OCI-LY3 (cell line): ENCODE measurements around the gene WNT9B.

Experiments used
- H2AFZ ChIP-seq: fragments of 200-600, 300-600 bp; shearing (Covaris generic); 2 replicates; pipeline ENCODE4 v1.6.0; 2014; ENCODE audit warnings: antibody characterized with exemption, low read depth, low read length
- H3K27ac ChIP-seq: fragments of 200-600, 300-600 bp; sonication (generic); 2 replicates; pipeline ENCODE4 v1.5.1; 2014; ENCODE audit warnings: mild to moderate bottlenecking, low read length, moderate library complexity, mixed read lengths
- H3K27me3 ChIP-seq: fragments of 200-600, 300-600 bp; sonication (generic); 2 replicates; pipeline ENCODE4 v1.6.1; 2014; ENCODE audit warnings: low read depth, low read length, mixed read lengths
- H3K36me3 ChIP-seq: fragments of 200-600, 300-600 bp; sonication (generic); replicated peaks from 2 replicates; pipeline ENCODE3; 2014; ENCODE audit warnings: low read depth, low read length, mixed read lengths
- H3K4me1 ChIP-seq: fragments of 300-600, 200-600 bp; sonication (generic); 2 replicates; pipeline ENCODE4 v1.6.1; 2014; ENCODE audit warnings: low read length, mixed read lengths
- H3K4me2 ChIP-seq: fragments of 200-600, 300-600 bp; sonication (generic); 2 replicates; pipeline ENCODE4 v1.6.1; 2014; ENCODE audit warnings: low read length, mixed read lengths
- H3K4me3 ChIP-seq: fragments of 300-600, 200-600 bp; sonication (generic); 2 replicates; pipeline ENCODE4 v1.5.1; 2014; ENCODE audit warnings: antibody characterized with exemption, mild to moderate bottlenecking, low read length, moderate library complexity
- H3K79me2 ChIP-seq: fragments of 300-600, 200-600 bp; shearing (Covaris generic); 2 replicates; pipeline ENCODE4 v1.6.1; 2014; ENCODE audit warnings: mild to moderate bottlenecking, low read length, mixed read lengths
- H3K9ac ChIP-seq: fragments of 300-600, 200-600 bp; shearing (Covaris generic); 2 replicates; pipeline ENCODE4 v1.6.0; 2014; ENCODE audit warnings: mild to moderate bottlenecking, low read length, moderate library complexity
- H3K9me3 ChIP-seq: fragments of 200-600, 300-600 bp; shearing (Covaris generic); 2 replicates; pipeline ENCODE4 v1.6.1; 2014; ENCODE audit warnings: low read length, mixed read lengths; ENCODE audit not compliant: insufficient read depth
- H4K20me1 ChIP-seq: fragments of 200-600, 300-600 bp; sonication (generic); 2 replicates; pipeline ENCODE4 v1.6.1; 2016; ENCODE audit warnings: low read length, mixed read lengths; ENCODE audit not compliant: insufficient read depth
- CTCF ChIP-seq: fragments of 200-600, 300-600 bp; sonication (generic); IDR thresholded peaks from 2 replicates; pipeline ENCODE4 v1.5.1; 2014; ENCODE audit warnings: antibody characterized with exemption, low read length, low read depth
- EZH2phosphoT487 ChIP-seq: fragments of 200-600 bp; shearing (Covaris generic); IDR thresholded peaks from 2 replicates; pipeline ENCODE4 v1.6.1; 2018; ENCODE audit warnings: antibody characterized with exemption, mixed run types, low read depth

The WNT9B gene

GRCh38 chr17:46857600-46857999 is 6.2 kb downstream of the WNT9B start:
- Histone ChIP-seq H3K9ac (no peak overlapping the region), H3K27ac (no peak overlapping the region), H2AFZ (no peak overlapping the region), H3K4me2 (no peak overlapping the region), H3K4me3 (no peak overlapping the region), H3K79me2 (no peaks in the 10 kb centered on the region), H3K27me3 (no peaks in the 10 kb centered on the region), H4K20me1 (no peaks in the 10 kb centered on the region), H3K9me3 (no peaks in the 10 kb centered on the region), H3K4me1 (no peaks in the 10 kb centered on the region), H3K36me3 (no peaks in the 10 kb centered on the region)
- TF ChIP-seq EZH2phosphoT487 = no peak
- no peak for TF ChIP-seq CTCF

- Histone ChIP-seq H3K4me1 (no peaks in the 10 kb centered on the region), H3K27ac (no peak overlapping the region), H3K9me3 (no peaks in the 10 kb centered on the region), H3K27me3 (peaks cover 2% of the 10 kb centered on the region; the same call in 1 of the 2 replicates), H3K79me2 (no peaks in the 10 kb centered on the region), H2AFZ (no peak overlapping the region), H3K4me3 (no peak overlapping the region), H4K20me1 (no peaks in the 10 kb centered on the region), H3K9ac (no peak overlapping the region), H3K4me2 (no peak overlapping the region), H3K36me3 (no peaks in the 10 kb centered on the region)
- TF ChIP-seq EZH2phosphoT487 (no peak), CTCF (no peak)
These were observed 8.6 kb downstream of the WNT9B start for GRCh38 chr17:46859996-46860395.

GRCh38 chr17:46862949-46863348 is 11.6 kb downstream of the WNT9B start:
- Histone ChIP-seq H3K4me1 (peaks cover 6% of the 10 kb centered on the region; the same call in 1 of the 2 replicates), H4K20me1 (no peaks in the 10 kb centered on the region), H3K79me2 (no peaks in the 10 kb centered on the region), H3K27me3 (peaks cover 4% of the 10 kb centered on the region; the same call in 1 of the 2 replicates), H3K36me3 (no peaks in the 10 kb centered on the region), H3K9ac (no peak overlapping the region), H3K4me2 (no peak overlapping the region), H3K27ac (no peak overlapping the region), H3K4me3 (no peak overlapping the region), H3K9me3 (no peaks in the 10 kb centered on the region), H2AFZ (no peak overlapping the region)
- no peak for TF ChIP-seq CTCF
- no peak for TF ChIP-seq EZH2phosphoT487

- no peaks in the 10 kb centered on the region for H3K9me3 ChIP-seq
- H3K27ac ChIP-seq = no peak overlapping the region
- no peak overlapping the region for H3K4me3 ChIP-seq
- H3K36me3 ChIP-seq = no peaks in the 10 kb centered on the region
- H3K4me2 ChIP-seq = no peak overlapping the region
- H3K79me2 ChIP-seq = no peaks in the 10 kb centered on the region
- no peak overlapping the region for H3K9ac ChIP-seq
- no peak overlapping the region for H2AFZ ChIP-seq
- peaks cover 4% of the 10 kb centered on the region; the same call in 1 of the 2 replicates for H3K27me3 ChIP-seq
- peaks cover 6% of the 10 kb centered on the region; the same call in 1 of the 2 replicates for H3K4me1 ChIP-seq
- H4K20me1 ChIP-seq = no peaks in the 10 kb centered on the region
- TF ChIP-seq CTCF = no peak
- no peak for TF ChIP-seq EZH2phosphoT487
These were observed 12.2 kb downstream of the WNT9B start for GRCh38 chr17:46863383-46864121.
